Lower leg skin (tissue), 3 donors: ENCODE results near the gene CC2D2B.

Source experiments
- POLR2A ChIP-seq, 2 donors: fragments of 450-650 bp; IDR thresholded peaks; one replicate each; pipeline ENCODE4 v1.6.1; 2016 to 2017; ENCODE audit warnings: antibody characterized with exemption in 2 of 2, mild to moderate bottlenecking in 1 of 2, moderate library complexity in 1 of 2
- TF ChIP-seq, protein P1 (sequence below), 3 donors: fragments of 450-650 bp; IDR thresholded peaks; one replicate each; pipeline ENCODE4 v1.5.1; 2016; ENCODE audit warnings: antibody characterized with exemption in 3 of 3, mild to moderate bottlenecking in 3 of 3, moderate library complexity in 2 of 3

DNA sequence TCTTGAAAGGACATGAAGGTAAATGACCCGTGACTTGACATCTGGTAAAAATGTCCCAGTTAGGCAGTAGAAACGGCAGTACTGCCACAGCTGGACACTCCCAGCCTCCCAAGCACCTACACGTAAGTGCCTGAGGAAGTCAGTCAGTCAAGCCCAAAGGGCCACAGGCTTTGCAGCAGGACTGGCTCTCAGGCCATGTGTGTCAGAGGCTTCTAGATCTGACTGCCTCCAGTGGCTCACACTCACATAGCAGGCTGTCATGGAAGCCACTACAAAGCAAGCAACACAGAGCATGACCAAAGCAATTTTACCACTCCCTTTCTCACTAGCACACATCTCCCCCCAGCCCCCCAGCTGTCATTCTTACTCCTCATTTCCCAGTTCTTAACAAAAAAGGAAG is 117.8 kb downstream of the CC2D2B start:
- TF ChIP-seq, protein P1, sequence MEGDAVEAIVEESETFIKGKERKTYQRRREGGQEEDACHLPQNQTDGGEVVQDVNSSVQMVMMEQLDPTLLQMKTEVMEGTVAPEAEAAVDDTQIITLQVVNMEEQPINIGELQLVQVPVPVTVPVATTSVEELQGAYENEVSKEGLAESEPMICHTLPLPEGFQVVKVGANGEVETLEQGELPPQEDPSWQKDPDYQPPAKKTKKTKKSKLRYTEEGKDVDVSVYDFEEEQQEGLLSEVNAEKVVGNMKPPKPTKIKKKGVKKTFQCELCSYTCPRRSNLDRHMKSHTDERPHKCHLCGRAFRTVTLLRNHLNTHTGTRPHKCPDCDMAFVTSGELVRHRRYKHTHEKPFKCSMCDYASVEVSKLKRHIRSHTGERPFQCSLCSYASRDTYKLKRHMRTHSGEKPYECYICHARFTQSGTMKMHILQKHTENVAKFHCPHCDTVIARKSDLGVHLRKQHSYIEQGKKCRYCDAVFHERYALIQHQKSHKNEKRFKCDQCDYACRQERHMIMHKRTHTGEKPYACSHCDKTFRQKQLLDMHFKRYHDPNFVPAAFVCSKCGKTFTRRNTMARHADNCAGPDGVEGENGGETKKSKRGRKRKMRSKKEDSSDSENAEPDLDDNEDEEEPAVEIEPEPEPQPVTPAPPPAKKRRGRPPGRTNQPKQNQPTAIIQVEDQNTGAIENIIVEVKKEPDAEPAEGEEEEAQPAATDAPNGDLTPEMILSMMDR (IDR thresholded peaks at IDR 0.05) = no peak
- no peak for TF ChIP-seq POLR2A (IDR thresholded peaks at IDR 0.05)
